Measurements from ENCODE around the gene NCAM1.

DNA sequence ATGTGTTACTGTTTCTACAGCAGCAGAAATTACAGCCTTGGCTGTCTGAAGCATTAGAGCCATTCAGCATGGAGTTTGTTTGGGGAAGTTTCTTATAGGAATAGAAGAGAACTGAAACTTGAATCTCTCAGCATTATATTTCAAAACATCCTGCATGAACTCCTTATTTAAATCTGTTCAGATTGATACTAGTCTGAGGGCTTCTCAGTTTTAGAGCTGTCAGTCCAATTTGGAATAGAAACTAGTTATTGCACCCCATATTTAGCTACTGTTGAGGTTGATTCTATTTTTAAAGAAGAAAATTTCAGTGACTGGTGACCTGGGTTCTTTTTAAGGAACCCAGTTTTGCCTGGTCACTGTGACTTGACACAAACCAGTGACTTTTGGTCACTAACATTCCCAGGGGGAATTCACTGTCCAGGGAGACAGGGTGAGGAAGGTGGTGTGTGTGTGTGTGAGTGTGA, 227.2 kb downstream of the NCAM1 start:
- TF ChIP-seq, protein P1, sequence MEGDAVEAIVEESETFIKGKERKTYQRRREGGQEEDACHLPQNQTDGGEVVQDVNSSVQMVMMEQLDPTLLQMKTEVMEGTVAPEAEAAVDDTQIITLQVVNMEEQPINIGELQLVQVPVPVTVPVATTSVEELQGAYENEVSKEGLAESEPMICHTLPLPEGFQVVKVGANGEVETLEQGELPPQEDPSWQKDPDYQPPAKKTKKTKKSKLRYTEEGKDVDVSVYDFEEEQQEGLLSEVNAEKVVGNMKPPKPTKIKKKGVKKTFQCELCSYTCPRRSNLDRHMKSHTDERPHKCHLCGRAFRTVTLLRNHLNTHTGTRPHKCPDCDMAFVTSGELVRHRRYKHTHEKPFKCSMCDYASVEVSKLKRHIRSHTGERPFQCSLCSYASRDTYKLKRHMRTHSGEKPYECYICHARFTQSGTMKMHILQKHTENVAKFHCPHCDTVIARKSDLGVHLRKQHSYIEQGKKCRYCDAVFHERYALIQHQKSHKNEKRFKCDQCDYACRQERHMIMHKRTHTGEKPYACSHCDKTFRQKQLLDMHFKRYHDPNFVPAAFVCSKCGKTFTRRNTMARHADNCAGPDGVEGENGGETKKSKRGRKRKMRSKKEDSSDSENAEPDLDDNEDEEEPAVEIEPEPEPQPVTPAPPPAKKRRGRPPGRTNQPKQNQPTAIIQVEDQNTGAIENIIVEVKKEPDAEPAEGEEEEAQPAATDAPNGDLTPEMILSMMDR (conservative IDR thresholded peaks at IDR 0.05; ENCODE audit: low read depth, low read length): no peak
- no peak for TF ChIP-seq EZH2phosphoT487 (IDR thresholded peaks at IDR 0.05; ENCODE audit: borderline replicate concordance, low read length)
- no peak for TF ChIP-seq EZH2 (IDR thresholded peaks at IDR 0.05; ENCODE audit: low read length, unreplicated experiment)

Data from PC-3 (cell line).